NCI-H69 (cell line): Measurements from ENCODE around the gene GAA.
A peak's percentile ranks its signal among the peaks of the same experiment; 100 is the strongest.
"Not testable (repeated sequence)": the region's sequence is repeated elsewhere in the genome, so short reads cannot be mapped to it uniquely, and the experiment has no call there.

ENCODE experiments used
- DNase-seq: peaks from one replicate; lab custom pipeline; 2025; lab: John Stamatoyannopoulos, UW

The GAA gene

DNA sequence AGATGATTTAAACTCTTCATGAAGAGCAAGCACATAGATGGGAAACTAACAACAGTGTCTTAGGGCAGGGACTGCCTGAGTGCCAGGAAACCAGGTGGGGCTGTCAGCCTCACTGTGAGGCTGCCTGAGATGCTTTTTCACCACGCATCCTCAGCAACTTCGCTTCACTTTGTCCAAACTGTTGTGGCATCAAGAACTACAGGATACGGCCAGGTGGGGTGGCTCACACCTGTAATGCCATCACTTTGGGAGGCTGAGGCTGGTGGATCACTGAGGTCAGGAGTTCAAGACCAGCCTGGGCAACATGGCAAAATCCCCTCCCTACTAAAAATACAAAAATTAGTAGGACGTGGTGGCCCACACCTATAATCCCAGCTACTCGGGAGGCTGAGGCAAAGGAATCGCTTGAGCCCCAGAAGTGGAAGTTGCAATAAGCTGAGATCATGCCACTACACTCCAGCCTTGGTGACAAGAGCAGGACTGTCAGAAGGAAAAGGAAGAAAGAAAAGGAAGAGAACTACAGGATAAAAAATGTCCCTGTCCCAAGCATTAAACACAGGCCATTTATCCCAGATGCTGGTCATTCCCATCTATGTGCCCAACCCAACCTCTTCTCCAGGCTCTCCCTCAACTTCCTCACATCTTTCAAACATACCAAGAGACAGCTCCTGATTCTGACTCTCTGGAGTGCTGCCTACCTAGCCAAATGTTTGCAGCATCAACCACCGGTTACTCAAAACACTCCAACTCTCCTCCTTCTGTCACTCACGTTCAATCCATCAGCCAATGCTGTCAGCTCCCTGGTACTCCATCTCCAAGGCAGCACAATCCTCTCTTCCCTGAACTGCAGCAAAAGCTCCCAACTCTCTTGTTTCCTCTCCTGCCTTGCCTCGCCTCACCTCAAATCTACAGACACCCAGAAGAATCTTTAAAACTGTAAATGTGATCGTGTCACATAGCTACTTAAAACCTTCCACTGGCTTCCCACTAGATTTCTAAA lies 44.0 kb downstream of the GAA start:
- no peak for DNase-seq

DNA sequence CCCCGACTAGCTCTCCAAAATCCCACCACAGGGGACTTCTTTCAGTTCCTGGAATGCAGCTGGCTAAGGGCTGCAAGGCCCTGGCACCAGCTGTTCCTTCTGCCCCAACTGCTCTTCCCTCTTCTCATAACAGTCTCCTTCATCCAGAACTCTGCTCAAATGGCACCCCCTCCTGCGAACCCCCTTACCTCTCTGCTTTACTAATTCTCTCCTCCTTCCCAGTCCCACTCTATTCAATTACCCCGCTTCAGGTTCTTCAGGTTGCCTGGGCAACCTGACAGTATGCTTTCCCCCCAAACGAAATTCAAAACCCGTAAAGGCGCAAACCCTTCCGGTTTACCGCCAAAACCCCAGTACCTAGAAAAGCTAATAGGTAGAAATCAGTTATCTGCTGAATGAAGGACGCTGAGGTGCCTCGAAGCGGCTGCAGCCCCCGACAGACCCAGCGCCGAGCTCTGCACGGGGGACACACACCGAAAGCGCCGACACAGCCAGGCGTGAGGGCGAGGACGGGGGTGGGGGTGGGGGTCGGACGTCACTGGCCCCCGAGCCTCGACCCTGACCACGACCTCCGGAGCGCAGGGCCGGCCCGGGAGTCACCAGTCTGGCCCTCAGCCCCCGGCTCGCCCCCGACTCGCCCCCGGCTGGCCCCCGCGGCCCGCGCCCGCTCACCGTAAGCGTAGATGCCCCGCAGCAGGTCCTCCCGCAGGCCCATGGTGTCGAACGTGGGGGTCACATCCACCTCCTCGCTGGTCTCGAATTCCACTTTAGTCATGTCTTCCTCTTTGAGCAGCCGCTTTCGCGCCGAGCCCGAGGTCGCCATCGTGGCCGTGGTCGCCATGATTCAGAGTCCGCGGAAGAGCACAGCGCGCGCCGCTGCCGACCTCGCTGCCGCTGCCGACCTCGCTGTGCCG lies 45.0 kb downstream of the GAA start:
- peak; percentile 68 for DNase-seq

- peak; percentile 100 for DNase-seq
Measured at GRCh38 chr17:80147035-80147822, 45.8 kb downstream of the GAA start, which contains the start of gene EIF4A3. Gene EIF4A3 (minus strand): TSS chr17:80147128. CDS start chr17:80146961, 167 bp downstream.

- no peak for DNase-seq
Measured at GRCh38 chr17:80151333-80151732, 50.0 kb downstream of the GAA start.

- no peak for DNase-seq
Measured at GRCh38 chr17:80152081-80152702, 50.8 kb downstream of the GAA start.

GRCh38 chr17:80153004-80153403 lies 51.6 kb downstream of the GAA start:
- no peak for DNase-seq

GRCh38 chr17:80154166-80154565 lies 52.8 kb downstream of the GAA start:
- DNase-seq: no peak

GRCh38 chr17:80155600-80155999 lies 54.2 kb downstream of the GAA start:
- not testable (repeated sequence) for DNase-seq

- DNase-seq: no peak
Measured at GRCh38 chr17:80158846-80159245, 57.5 kb downstream of the GAA start.

- DNase-seq: no peak
Measured at GRCh38 chr17:80160536-80160935, 59.2 kb downstream of the GAA start.

DNA sequence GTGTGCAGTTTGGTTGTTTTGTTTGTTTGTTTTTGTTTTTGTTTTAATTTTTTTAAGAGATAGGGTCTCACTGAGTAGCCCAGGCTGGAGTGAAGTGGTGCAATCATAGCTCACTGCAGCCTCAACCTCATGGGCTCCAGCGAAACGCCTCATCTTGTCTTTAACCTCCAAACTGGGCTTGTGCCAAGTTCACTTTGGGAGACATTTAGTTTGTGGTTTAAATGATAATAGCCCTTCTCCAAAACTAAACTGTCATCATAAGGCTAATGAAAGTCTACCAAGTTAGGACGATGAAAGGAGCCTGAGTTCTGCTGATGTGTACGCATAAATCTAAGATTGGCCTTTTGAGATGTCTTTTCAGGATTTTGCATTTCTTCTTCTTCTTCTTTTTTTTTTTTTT lies 62.0 kb downstream of the GAA start:
- DNase-seq: no peak

GRCh38 chr17:80164185-80164584 lies 62.8 kb downstream of the GAA start:
- DNase-seq: no peak

DNA sequence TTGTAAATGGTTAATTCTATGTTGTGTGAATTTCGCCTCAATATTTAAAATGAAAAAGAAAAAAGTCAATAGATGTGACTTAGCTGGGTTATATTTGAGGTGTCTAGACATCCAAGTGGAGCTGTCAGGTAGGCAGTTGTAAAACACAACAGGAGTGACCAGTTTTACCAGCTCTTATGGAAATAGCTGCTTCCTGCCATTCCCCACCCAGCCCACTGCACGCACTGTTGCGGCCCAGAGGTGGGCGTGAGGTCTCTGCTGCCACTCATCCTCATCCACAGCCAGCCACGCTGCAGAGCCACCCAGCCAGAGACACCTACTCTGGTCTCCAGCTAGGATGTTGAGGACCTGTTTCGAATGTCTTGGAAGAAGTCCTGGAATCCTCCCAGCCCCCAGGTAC lies 65.1 kb downstream of the GAA start:
- DNase-seq: no peak

DNA sequence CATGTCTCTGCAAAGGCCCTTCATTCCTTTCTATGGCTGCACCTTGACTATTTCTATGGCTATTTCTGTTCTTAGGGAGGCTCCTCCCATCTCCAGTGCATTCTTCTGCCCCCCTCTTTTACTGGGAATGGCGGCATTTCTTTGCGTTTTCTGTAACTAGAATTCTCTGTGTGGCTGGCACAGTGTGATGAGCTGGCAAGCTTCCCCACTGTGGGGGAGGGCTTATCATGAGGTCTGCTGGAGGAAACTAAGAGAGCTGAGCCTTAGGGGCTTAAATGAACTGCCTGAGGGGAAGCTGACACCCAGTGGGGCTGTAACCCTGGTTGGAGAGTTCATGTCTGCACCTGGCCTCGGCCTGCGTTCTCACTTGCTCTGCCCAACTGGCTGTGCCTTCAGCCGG lies 67.0 kb downstream of the GAA start:
- DNase-seq: peak; percentile 36

GRCh38 chr17:80169107-80169506 lies 67.7 kb downstream of the GAA start:
- no peak for DNase-seq
